Stomach (tissue), 4 donors: Measurements from ENCODE around the gene KCNT2.

Source experiments
- EP300 ChIP-seq: sonication (generic); formaldehyde crosslinking; IDR thresholded peaks from one replicate; pipeline ENCODE4 v1.6.1; 2017; ENCODE audit warnings: antibody characterized with exemption
- TF ChIP-seq, protein P1 (sequence below), 7 experiments: fragments of 450-650 bp in 4 of 7; fragments of 200-600 bp in 3 of 7; sonication (generic) in 3 of 7; IDR thresholded peaks; one replicate each; pipeline ENCODE4 v1.5.1; 2016 to 2019; ENCODE audit warnings: antibody characterized with exemption in 7 of 7, control low read depth in 2 of 7, mild to moderate bottlenecking in 1 of 7

DNA sequence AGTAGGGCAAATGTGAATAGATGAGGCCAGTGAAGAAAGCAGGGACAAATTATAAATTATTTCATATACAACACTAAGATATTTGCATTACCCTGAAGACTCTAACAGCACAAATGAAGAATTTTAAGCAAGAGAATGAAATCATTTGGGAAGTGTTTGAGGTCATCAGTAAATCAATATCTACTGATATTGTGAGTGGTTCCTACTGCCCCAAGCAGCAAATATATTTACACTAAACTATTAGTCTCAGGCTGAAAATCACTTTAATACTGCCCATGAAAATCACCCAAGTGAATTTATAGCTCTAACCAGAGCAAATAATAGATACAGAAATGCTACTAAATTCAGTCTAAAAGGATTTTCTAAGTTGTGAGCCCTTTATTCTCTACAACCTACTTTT lies 163.6 kb downstream of the KCNT2 start:
- TF ChIP-seq, protein P1, sequence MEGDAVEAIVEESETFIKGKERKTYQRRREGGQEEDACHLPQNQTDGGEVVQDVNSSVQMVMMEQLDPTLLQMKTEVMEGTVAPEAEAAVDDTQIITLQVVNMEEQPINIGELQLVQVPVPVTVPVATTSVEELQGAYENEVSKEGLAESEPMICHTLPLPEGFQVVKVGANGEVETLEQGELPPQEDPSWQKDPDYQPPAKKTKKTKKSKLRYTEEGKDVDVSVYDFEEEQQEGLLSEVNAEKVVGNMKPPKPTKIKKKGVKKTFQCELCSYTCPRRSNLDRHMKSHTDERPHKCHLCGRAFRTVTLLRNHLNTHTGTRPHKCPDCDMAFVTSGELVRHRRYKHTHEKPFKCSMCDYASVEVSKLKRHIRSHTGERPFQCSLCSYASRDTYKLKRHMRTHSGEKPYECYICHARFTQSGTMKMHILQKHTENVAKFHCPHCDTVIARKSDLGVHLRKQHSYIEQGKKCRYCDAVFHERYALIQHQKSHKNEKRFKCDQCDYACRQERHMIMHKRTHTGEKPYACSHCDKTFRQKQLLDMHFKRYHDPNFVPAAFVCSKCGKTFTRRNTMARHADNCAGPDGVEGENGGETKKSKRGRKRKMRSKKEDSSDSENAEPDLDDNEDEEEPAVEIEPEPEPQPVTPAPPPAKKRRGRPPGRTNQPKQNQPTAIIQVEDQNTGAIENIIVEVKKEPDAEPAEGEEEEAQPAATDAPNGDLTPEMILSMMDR (IDR thresholded peaks at IDR 0.05): no peak
- no peak for TF ChIP-seq EP300
